HG02970 (cell line): Measurements from ENCODE around the gene LAPTM5.

ENCODE experiments used
- ATAC-seq: cut with Tn5 transposase; IDR thresholded peaks from one replicate; pipeline ENCODE4 v1.9.1; 2021; ENCODE audit warnings: mild to moderate bottlenecking, moderate library complexity, moderate number of reproducible peaks; ENCODE audit not compliant: unreplicated experiment, low FRiP score

Gene LAPTM5

GRCh38 chr1:30745834-30746208, 11.8 kb downstream of the LAPTM5 start:
- no peak for ATAC-seq

- no peak for ATAC-seq
These were observed 12.3 kb downstream of the LAPTM5 start for GRCh38 chr1:30745156-30745833.

- ATAC-seq, result peak; percentile 25
These were observed 13.4 kb downstream of the LAPTM5 start for GRCh38 chr1:30744060-30744756.

- ATAC-seq, result peak; percentile 37
These were observed 14.0 kb downstream of the LAPTM5 start for GRCh38 chr1:30743584-30744059.

GRCh38 chr1:30742963-30743559, 14.5 kb downstream of the LAPTM5 start:
- no peak for ATAC-seq

- ATAC-seq, result no peak
These were observed 15.1 kb downstream of the LAPTM5 start for GRCh38 chr1:30742300-30742962.

- ATAC-seq, result no peak
These were observed 16.2 kb downstream of the LAPTM5 start for GRCh38 chr1:30741239-30741894.

GRCh38 chr1:30740251-30741238, 17.0 kb downstream of the LAPTM5 start:
- ATAC-seq, result no peak

- no peak for ATAC-seq
These were observed 18.0 kb downstream of the LAPTM5 start for GRCh38 chr1:30739601-30740000.

- no peak for ATAC-seq
These were observed 18.6 kb downstream of the LAPTM5 start for GRCh38 chr1:30738715-30739559.

- no peak for ATAC-seq
These were observed 19.4 kb downstream of the LAPTM5 start for GRCh38 chr1:30738040-30738714.

GRCh38 chr1:30737357-30738039, 20.1 kb downstream of the LAPTM5 start:
- no peak for ATAC-seq

- ATAC-seq, result no peak
These were observed 21.7 kb downstream of the LAPTM5 start for GRCh38 chr1:30735668-30736498.

- no peak for ATAC-seq
These were observed 22.4 kb downstream of the LAPTM5 start for GRCh38 chr1:30735124-30735523.

GRCh38 chr1:30734580-30734979, 23.0 kb downstream of the LAPTM5 start:
- no peak for ATAC-seq

- ATAC-seq, result no peak
These were observed 23.5 kb downstream of the LAPTM5 start for GRCh38 chr1:30734106-30734505.

GRCh38 chr1:30733493-30733892, 24.1 kb downstream of the LAPTM5 start:
- no peak for ATAC-seq
